C4-2B (cell line): ENCODE measurements around the gene USP6.

Source experiments
- H3K27ac ChIP-seq: fragments of 450-650 bp; 2 replicates; pipeline ENCODE4 v1.5.1; 2017
- CTCF ChIP-seq: fragments of 450-650 bp; conservative IDR thresholded peaks from 2 replicates; pipeline ENCODE4 v1.5.1; 2017; ENCODE audit warnings: mild to moderate bottlenecking
- ZFX ChIP-seq: fragments of 450-650 bp; IDR thresholded peaks from 2 replicates; pipeline ENCODE4 v1.6.1; 2017

USP6 gene

GRCh38 chr17:5179003-5179402 is 63.2 kb downstream of the USP6 start:
- TF ChIP-seq ZFX (no peak), CTCF (no peak)
- H3K27ac ChIP-seq: no peak overlapping the region

- H3K27ac ChIP-seq: no peak overlapping the region
- TF ChIP-seq CTCF (no peak), ZFX (no peak)
These were observed 65.9 kb downstream of the USP6 start for GRCh38 chr17:5181509-5182305.

- no peak overlapping the region for H3K27ac ChIP-seq
- no peak for TF ChIP-seq CTCF
- TF ChIP-seq ZFX: no peak
These were observed 67.0 kb downstream of the USP6 start for GRCh38 chr17:5182597-5183409.

GRCh38 chr17:5183410-5183793 is 67.6 kb downstream of the USP6 start:
- no peak overlapping the region for H3K27ac ChIP-seq
- no peak for TF ChIP-seq ZFX
- TF ChIP-seq CTCF: no peak

GRCh38 chr17:5184288-5184687 is 68.5 kb downstream of the USP6 start:
- TF ChIP-seq CTCF (no peak), ZFX (no peak)
- peak overlapping the region; percentile 28; the same call in 1 of the 2 replicates for H3K27ac ChIP-seq

GRCh38 chr17:5191541-5192417 is 75.9 kb downstream of the USP6 start, which contains the start of gene ZNF594:
Gene ZNF594 (minus strand): TSS chr17:5191868. CDS start chr17:5184256, 7,612 bp downstream.
- TF ChIP-seq ZFX (no peak), CTCF (peak; percentile 61)
- peak within 1 kb of the TSS; percentile 20; the same call in 1 of the 2 replicates for H3K27ac ChIP-seq
